ENCODE measurements around the gene CARHSP1.
"Not testable (repeated sequence)": the region's sequence is repeated elsewhere in the genome, so short reads cannot be mapped to it uniquely, and the experiment has no call there.

The CARHSP1 gene

DNA sequence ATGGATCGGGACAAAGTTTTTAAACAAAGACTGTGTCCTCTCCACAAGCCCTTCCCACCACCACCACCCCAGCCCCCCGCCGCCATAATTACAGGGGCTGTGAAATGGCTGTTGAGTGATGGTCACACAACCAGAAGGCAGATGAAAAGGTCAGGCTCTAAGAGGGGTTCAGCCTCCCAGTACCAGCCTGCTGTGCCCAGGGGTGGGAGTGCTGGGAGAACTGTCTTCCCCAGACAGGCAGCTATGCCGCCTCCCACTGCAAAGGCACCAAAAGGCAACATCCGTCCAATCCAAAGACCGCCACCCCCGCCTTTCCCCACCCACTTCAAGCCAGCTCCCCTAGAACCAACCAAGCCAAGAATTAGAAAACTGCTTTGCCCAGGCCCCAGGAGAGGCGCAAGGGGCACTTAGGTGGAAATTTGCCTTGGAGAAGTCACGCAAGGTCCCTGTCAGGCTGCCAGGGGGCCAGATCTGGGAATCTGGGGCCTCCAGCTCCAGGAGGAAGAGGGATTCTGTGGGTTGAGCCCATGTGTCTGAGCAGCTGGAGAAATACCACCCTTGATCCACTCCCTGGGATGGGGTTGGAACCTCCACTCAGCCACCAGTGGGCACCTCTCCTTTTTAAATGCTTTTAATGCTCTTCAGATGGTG is 14.4 kb downstream of the CARHSP1 start:
- no peak for DNase-seq

DNA sequence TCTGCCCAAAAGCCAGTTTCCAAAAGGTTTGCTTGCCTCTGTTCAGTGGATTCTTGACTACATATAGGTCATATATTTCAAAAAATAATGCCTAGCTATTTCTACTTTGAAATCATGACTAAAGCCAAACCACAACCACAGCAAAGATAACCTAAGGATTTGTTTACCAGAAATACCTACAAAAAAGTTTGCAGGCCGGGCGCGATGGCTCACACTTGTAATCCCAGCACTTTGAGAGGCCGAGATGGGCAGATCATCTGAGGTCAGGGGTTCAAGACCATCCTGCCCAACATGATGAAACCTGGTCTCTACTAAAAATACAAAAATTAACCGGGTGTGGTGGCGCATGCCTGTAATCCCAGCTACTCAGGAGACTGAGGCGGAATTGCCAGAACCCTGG is 15.2 kb downstream of the CARHSP1 start:
- no peak for DNase-seq

DNA sequence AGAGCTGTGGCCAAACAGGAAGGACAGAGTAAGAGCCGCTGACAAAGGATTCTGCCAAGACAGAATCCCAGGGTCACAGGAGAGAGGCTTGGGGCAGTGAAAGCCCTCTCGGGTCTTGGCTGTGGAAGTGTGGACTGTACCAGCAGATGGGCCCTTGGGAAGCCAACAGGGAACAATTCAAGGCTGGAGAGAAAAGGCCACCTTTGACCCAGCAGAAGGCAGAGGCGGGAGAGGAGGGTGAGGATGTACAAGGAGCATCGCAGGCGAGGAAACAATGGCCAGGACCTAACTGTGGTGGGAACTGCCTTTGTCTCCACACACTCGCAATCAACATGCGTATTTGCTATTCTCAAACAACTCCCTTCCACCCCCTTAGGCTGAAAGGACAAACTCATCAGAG is 15.7 kb downstream of the CARHSP1 start:
- DNase-seq, result no peak

DNA sequence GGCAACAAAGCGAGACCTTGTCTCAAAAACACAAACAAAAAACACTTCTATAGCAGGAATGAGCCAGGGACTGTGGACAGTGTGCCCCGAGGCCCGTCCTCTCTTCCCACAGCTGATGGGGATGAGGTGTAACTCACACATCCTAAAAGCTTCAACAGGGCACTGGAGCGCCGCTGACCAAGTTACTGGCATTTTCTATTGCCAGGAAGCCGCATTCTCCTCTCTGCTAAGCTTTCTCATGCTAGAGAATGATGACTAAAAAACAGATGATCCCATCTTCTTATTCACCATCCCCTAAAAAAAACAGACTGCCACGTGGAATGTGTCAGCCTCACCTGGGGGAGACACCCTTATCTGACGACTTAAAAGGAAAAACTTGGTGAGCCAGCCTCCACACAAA is 16.3 kb downstream of the CARHSP1 start:
- no peak for DNase-seq

DNA sequence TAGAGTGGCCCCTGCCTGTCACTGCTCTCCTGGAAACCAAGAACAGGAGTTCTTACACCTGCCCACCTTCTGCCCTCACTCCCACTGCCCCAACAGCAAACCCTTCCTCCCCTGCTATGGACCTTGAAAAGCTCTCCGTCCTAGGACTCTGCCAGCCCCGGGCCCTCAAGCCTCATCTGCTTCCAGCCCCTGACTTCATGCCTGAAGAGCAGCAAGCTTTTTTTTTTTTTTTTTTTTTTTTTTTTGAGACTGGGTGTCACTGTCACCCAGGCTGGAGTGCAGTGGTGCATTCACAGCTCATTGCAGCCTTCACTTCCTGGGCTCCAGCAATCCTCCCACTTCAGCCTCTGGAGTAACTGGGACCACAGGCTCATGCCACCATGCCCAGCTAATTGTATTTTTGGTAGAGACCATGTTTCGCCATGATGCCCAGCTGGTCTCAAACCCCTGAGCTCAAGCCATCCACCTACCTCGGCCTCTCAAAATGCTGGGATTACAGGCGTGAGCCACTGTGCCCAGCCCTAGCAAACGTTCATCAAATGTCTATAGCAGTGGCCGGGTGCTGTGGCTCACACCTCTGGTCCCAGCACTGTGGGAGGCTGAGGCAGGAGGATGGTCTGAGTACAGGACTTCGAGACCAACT is 16.9 kb downstream of the CARHSP1 start:
- DNase-seq, result no peak

DNA sequence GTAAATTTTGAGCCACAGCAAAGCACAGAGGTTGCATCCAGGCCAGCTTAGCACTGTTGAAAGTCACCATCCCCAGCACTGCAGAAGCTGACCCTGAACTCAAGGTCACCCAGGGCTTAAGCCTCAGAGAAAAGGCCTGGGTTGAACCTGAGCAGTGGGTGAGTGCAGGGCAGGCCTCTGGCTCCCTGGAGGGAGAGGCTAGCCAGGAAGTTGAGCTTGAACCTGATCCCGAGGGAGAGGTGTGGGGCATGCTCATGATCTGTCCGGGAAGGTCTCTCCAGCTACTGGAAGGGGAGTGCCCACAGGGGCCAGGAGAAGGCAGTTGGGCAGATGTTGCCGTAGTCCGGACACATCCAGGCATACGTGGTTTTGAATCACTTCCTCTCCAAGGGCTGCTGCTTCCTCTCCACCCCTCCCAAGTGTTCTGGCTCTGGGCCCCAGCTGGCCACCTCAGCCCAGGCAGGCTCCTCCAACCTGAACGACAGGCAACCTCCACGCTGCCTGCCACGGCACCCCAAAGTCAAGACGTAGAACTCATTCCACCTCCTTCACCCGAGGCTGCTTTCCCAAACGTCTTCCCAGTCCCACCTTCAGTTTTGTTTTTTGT is 18.4 kb downstream of the CARHSP1 start:
- peak; percentile 67 for DNase-seq

DNA sequence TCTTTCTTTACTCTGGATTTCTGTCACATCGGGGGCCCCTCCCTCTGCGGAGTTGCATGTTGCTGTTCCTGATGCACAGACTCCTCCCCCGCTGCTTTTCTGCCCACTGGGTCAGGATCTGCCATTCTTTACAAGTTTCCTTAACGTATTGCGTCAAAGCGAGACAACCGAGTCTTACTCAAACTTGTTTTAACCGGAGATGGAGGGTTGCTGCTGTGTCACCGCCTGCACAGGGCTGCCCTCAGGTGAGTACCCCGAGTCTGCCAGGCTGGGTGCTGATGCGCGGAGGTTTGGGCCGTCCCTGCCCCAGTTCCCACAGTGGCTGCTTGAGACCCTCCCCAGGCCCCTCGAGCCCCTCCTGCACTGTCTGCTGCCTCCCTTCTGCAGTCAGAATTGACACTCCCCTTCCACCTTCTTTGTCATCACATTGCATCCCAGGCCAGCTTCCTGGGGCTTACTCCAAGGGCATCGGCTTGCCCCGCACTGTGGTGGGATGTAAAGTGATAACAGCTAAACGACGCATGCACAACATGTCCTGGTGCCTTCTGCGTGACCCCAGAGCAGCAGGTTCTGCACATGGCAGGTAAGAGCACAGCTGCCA is 19.3 kb downstream of the CARHSP1 start:
- no peak for DNase-seq

DNA sequence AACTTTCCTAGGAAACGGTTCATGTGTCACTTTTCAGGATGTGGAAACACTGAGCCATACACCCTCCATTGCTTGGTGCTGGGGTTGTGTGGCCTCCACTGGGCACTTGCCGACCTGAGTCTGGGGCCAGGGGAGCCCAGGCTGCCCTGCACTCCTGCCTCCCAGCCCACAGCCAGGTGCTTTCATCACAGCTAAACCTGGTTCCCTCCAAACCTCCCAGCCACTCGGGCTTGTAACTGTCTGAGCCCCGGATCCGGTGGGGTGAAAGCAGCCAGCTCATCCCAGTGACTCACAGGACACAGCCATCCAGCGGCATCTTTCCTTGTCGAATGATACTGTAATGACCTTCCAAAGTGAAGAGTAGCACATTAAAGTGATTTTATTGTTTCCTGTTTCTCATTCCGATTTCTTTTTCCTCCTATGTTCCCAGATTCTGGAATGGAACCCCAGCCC is 19.8 kb downstream of the CARHSP1 start:
- DNase-seq, result peak; percentile 81

DNA sequence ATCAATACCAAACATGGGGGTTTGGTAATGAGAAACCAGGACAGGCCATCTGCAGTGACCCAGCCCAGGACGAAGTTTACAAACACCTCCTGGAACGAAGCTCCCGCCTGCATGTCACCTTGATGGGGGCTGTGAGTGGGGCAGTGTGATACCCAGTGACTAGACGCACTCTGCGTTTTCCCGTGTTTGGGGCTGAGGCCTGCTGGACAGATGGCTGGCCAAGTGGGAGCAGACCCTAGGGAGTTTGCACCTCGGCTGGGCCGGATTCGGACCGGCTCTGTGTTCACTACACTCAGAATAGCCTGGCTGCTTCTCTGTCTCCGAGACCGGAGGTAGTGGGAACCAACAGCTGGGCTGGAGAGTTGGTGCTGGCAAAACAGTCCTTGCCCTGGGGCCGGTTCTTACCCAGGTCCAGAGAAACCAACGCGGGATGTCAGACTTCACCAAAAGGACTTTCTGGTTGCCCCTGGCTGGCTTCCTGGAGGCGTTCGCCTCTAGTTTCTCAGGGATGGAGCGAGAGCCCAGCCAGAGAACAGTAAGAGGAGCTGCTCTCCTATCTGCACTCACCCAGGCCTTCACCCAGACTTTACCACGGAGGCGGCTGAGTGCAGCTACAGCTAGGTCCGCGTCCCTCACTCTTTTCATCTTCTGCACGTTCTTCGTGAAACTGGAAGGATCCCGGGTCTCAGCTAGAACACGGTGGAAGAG is 20.4 kb downstream of the CARHSP1 start:
- DNase-seq, result no peak

DNA sequence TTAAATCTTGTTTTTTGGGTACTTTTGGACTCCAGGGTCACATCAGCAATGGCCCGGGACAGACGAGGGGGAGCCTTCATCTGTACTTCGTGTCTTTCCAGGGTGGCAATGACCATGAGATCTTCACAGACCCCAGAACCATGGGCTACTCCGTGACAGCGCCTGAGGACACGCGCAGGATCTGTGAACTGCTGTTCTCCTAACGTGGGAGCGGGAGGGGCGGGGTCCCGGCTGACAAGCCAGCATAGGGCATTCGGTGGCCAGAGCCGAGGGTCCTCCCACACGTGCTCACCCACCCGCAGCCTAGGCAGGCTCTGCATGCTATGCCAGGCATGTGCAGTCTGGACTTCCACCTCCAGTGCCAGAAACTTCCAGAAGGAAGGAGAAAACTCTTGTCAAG is 21.2 kb downstream of the CARHSP1 start:
- DNase-seq, result no peak

DNA sequence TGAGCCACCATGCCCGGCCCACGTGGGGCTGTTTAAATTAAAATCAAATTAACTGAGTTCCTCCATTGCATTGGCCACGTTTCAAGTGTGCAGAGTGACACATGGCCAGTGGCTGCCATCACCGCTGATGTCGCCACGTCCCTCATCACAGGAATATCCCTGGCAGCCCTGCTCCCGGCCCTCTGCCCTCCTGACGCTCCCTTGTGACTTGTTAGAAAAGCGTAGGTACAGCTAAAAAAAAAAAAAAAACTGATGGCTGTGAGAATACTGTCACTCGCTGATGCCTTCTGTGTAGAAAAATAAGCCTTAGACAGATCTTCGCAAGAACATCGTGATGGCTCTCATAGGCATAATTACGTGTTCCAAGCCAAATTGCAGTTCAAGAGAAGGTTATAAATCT is 21.7 kb downstream of the CARHSP1 start:
- no peak for DNase-seq

DNA sequence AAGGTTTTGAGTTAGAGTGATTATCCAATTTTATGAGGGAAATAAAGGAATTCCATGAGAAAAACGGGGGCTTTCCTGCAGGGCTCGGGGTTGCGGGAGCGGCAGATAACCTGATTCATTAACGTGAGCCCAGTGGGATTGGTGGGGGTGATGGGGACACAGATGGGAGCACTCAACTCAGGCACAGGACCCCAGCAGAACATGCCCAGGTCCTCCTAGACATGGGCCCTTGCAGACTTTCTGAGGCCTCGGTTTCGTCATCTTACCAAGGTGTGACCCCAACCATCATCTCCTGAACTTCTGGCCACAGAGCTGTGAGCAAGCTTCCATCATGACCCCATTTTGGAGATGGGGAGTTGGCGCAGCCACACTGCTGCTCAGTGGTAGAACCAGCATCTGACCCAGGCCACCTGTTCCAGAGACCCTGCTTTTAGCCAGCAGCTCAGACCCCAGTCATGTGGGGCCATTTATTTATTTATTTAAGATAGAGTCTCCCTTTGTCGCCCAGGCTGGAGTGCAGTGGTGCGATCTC is 22.3 kb downstream of the CARHSP1 start:
- DNase-seq, result no peak

DNA sequence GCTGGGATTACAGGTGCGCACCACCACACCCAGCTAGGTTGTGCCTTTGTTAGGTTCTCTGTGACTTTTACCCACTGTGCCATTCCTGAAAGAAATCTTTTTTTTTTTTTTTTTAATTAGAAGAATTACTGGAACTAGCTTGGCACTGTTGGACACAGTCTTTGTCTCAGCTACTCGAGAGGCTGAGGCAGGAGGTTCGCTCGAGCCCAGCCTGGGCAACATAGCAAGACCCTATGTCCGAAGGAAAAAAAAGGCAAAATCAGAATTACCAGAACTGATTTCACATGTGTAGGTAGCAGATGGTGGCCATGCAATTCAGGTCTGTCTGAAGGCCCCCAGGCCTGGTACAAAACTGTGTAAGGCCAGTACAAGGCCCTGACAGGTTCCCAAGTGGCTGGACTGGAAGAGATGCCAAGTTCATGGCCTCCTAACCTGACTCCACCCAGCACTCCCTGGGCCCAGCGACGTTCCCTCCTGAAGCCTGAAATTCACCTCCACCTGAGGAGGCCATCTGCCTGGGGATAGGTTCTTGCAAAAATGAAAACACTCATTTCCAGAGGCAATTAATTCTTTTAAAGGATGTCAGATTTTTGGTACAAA is 23.0 kb downstream of the CARHSP1 start:
- no peak for DNase-seq

DNA sequence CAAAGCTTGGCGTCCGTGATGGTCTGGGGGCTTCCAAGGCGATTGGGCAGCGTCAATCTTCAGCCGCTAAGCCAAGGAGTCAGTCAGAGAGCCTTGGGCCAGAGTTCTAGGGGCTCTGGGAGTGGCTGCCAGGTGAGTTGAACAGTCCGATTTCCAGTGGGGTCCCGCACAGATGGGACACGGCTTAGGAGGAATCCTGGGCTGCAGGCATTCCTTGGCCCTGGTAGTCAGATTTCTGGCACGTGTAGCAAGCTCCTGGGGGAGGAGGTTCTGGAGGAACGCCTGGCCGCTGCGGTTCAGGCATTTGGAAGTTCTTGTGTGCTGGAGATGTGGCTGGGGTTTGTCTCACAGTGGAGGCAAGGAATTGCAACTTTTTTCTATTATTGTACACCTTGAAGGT is 25.5 kb downstream of the CARHSP1 start:
- not testable (repeated sequence) for DNase-seq

DNA sequence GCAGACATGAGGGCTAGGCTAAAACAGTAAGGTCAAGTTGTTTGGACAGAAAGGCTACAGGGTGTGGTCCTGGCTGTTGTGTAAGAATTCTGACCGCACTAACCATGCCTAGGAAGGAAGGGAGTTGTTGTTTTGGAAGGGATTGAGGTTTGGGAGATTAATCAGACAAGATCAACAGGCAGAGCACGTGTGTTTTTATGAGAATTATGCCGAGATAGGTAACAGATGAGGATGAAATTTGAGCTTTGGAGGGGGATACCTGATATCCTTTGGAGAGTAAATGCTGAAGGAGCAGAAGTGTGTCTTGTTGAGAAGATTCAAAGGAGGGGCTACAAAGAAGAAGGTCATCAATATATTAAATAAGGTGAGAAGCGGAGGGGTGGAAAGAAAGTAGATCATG is 26.8 kb downstream of the CARHSP1 start:
- not testable (repeated sequence) for DNase-seq

DNA sequence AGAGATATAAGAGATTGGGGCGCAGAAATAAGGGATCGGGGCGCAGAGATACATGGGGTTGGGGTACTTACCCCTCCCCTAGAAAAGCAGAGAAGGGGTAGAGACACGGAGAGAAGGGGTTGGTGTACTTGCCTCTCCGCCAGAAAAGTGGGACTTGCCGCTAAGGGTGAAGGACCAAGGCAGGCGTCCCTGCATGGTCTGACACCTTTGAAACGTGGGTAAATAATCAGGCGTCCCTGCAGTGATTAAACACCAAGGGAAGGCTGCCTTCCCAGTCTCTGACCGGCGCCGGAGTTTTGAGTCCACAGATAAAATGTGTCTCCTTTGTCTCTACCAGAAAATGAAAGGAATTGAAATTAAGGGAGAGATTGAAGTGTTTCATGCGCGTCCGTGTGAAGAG is 31.2 kb downstream of the CARHSP1 start:
- not testable (repeated sequence) for DNase-seq

DNA sequence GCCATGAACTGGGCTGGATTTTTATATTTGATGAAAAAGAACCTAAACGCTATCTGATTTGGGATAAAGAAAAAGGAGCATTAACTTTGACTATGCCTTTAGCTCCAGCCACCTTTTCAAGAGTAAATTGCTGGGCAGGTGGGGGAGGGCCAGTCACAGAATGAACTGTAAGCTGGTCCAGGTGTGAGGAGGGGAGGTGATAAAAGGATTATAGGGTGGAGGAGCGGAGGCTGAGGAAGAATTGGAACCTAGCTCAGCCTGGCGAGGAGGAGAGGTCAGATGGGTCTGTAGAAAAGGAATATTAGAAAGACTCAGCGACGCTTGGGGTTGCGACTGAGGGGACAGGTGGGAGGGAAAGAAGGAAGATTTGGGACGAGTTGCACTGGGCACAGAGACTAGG is 32.0 kb downstream of the CARHSP1 start:
- DNase-seq, result not testable (repeated sequence)

DNA sequence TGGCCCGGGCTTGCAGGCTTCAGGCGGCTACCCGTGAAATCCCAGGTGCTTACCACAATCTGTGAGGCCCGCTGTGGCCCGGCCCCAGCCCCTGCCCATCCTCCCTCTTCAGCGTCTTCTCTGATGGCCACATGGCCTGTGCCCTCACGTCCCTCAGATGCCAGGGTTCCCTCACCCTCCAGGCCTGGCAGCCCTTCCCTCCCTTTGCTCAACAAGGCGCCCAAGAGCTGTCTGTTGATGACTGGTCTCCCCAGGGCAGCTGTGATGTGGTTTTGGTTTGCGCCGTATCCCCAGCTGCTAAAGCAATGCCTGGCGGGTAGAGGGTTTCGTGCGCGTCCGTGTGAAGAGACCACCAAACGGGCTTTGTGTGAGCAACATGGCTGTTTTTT is 36.1 kb downstream of the CARHSP1 start:
- DNase-seq, result no peak

DNA sequence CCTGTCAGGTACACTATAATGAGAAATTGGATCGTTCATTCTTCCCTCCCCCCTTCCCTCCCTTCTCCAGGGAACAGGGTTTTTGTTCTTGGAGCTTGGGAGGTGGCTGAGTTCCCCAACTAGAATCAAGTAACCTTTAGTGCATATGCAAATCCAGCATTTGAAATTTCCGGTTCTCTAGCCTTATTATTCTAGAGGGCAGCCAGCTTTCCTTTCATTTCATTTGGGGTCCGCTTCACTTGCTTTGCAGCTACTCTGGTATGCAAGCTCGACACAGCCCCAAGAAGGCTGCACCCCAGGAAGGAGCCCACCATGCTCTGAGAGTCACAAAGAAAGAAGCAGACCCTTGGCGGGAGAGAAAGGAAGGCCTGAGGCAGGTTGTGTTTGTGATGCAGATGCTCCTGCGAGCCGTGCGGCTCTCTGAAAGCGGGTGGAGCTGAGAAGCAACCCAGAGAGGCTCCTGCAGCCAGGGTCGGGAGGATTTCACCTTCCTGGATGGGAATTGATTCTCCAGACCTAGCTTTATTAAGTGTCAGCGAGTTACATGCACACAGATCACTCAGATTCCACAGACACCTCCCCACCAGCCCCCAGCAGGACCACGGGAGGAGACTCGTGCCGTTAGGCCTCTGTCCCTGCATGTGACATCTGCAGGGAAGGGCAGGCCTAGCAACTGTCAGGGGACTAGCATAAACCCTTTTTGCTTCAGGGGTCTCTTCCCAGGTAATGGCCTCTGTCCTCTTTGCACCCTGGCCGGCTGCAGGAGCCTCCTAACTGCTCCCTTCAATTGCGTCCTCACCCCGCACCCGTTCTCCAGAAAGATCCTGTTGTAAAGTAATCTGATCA is 36.7 kb downstream of the CARHSP1 start:
- DNase-seq, result no peak

DNA sequence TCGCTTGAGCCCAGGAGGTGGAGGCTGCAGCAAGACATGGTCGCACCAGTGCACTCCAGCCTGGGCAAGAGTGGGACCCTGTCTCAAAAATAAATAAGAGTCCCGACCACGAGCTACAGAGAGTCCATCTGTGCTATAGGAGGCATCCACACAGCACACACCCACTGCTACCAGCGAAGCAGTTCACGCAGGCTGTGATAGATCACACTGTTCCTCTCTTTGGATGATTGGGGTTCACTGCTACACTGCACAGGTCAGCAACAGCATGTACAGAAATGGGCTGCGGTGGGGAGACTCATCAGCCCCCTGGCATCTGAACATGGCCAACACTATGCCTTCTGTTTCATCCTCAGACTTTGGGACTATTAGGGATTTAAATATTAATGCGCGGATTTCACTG is 37.4 kb downstream of the CARHSP1 start:
- no peak for DNase-seq

DNA sequence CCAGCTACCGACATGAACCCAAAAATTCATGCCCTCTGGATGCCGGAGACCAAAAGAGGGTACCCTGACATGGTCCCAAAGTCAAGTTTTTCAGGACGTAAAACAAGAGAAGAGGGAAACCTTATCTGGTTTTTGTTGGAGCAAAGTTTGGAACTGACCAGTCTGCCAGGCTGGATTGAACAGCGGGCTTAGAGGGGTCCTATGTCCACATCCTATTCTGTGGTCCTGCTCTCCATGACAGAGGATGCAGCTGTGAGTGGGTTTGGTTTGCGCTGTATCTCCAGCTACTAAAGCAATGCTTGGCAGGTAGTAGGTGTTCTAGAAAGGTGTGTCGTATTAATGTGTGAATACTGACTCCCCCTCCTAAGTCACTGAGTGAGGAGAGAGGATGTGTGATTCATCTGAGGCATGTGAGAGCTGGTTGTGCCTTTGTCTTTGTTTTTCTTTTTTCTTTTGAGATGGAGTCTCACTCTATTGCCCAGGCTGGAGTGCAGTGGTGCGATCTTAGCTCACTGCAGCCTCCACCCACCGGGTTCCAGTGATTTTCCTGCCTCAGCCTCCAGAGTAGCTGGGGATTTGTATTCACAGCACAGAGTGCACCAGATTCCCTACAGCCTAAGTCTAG is 40.2 kb downstream of the CARHSP1 start:
- no peak for DNase-seq

Data from fibroblast of skin of abdomen (primary cell).